GM23248 (cell line): ENCODE results near the gene HNRNPA0. TPM values are rescaled to one million over a fixed set of nuclear protein-coding genes. Genes with fewer than 3 reads are reported as not detected.
A peak's percentile ranks its signal among the peaks of the same experiment; 100 is the strongest.

ENCODE experiments used
- DNase-seq: peaks from one replicate; pipeline ENCODE4 v3.0.0-alpha.2; 2015
- H2AFZ ChIP-seq: fragments of 200-600 bp; sonication (generic); 2 replicates; pipeline ENCODE4 v1.6.1; 2016; ENCODE audit warnings: antibody characterized with exemption
- H3F3A ChIP-seq: fragments of 200-600 bp; sonication (generic); 2 replicates; pipeline ENCODE4 v1.6.1; 2016; ENCODE audit warnings: mild to moderate bottlenecking, antibody characterized with exemption, mixed run types; ENCODE audit not compliant: insufficient read depth
- H3K27ac ChIP-seq: fragments of 200-600 bp; sonication (generic); 2 replicates; pipeline ENCODE4 v1.5.1; 2016; ENCODE audit warnings: mild to moderate bottlenecking
- H3K27me3 ChIP-seq: fragments of 200-600 bp; sonication (generic); replicated peaks from 2 replicates; pipeline ENCODE4 v1.6.1; 2016; ENCODE audit warnings: mild to moderate bottlenecking; ENCODE audit not compliant: insufficient read depth
- H3K36me3 ChIP-seq: fragments of 200-600 bp; sonication (generic); 2 replicates; pipeline ENCODE4 v1.6.1; 2016; ENCODE audit warnings: low read depth, mild to moderate bottlenecking
- H3K4me1 ChIP-seq: fragments of 200-600 bp; sonication (generic); 2 replicates; pipeline ENCODE4 v1.6.1; 2016; ENCODE audit warnings: mild to moderate bottlenecking; ENCODE audit not compliant: insufficient read depth
- H3K4me2 ChIP-seq: fragments of 200-600 bp; sonication (generic); one replicate; pipeline ENCODE4 v1.6.1; 2016; ENCODE audit warnings: mild to moderate bottlenecking; ENCODE audit not compliant: unreplicated experiment
- H3K4me3 ChIP-seq: fragments of 200-600 bp; sonication (generic); 2 replicates; pipeline ENCODE4 v1.5.1; 2016; ENCODE audit warnings: mild to moderate bottlenecking
- H3K79me2 ChIP-seq: fragments of 200-600 bp; sonication (generic); 2 replicates; pipeline ENCODE4 v1.6.1; 2016; ENCODE audit warnings: mild to moderate bottlenecking; ENCODE audit not compliant: insufficient read depth
- H3K9ac ChIP-seq: fragments of 200-600 bp; sonication (generic); 2 replicates; pipeline ENCODE4 v1.6.1; 2016; ENCODE audit warnings: mild to moderate bottlenecking
- H3K9me2 ChIP-seq: fragments of 200-600 bp; sonication (generic); 2 replicates; pipeline ENCODE4 v1.6.1; 2016; ENCODE audit warnings: mixed run types, mild to moderate bottlenecking, moderate library complexity; ENCODE audit not compliant: insufficient read depth
- H3K9me3 ChIP-seq: fragments of 200-600 bp; sonication (generic); one replicate; pipeline ENCODE4 v1.6.1; 2017; ENCODE audit warnings: low read depth
- H4K20me1 ChIP-seq: fragments of 200-600 bp; sonication (generic); 2 replicates; pipeline ENCODE4 v1.6.0; 2016; ENCODE audit not compliant: insufficient read depth
- EZH2 ChIP-seq: fragments of 200-600 bp; sonication (generic); IDR thresholded peaks from 2 replicates; pipeline ENCODE4 v1.6.1; 2018; ENCODE audit warnings: antibody characterized with exemption, mild to moderate bottlenecking; ENCODE audit not compliant: insufficient read depth, poor library complexity, severe bottlenecking
- EZH2phosphoT487 ChIP-seq: fragments of 200-600 bp; sonication (generic); IDR thresholded peaks from 2 replicates; pipeline ENCODE4 v1.6.1; 2018; ENCODE audit warnings: antibody characterized with exemption, moderate library complexity, mild to moderate bottlenecking, low read depth; ENCODE audit not compliant: insufficient read depth
- WGBS, 2 experiments: methylation state at CpG; one replicate each; pipeline ENCODE4 v1.1.6; 2015 to 2017; ENCODE audit warnings: low lambda C conversion rate in 2 of 2, low coverage in 1 of 2; ENCODE audit errors: missing lambda C conversion rate in 2 of 2; 5-methylcytosine and 5-hydroxymethylcytosine counted together
- in situ Hi-C: fragments of 300-500 bp; cut with MboI; formaldehyde crosslinking; loops from 2 replicates; pipeline ENCODE4 v1.15.0; 2020
- polyA plus RNA-seq: library from polyadenylated mRNA; unstranded; fragments of >200 nt; fragmentation: Nextera tagmentation; extraction: Ambion mirVana; gene quantifications from 2 replicates; pipeline ENCODE4 v1.2.1, GENCODE V29; 2016
- total RNA-seq: library from RNA; depleted of rRNA; stranded (reverse); fragments of >200 nt; shearing (Covaris generic); gene quantifications from 2 replicates; pipeline ENCODE4 v1.2.3, GENCODE V29; 2014

Gene HNRNPA0
- total and polyA plus RNA-seq, 2 experiments from 2014 or later: 5.2 to 12.2 TPM

- no peaks in the 10 kb centered on the region for H3K27me3 ChIP-seq
- DNase-seq: no peak
- no peaks in the 10 kb centered on the region for H3K4me1 ChIP-seq
- WGBS, 2 experiments: 88 to 92% methylated on average over 3 of the region's 3 CpGs
- no peak for TF ChIP-seq EZH2phosphoT487
- no peak for TF ChIP-seq EZH2
- no peaks in the 10 kb centered on the region for H3K36me3 ChIP-seq
- no peaks in the 10 kb centered on the region for H4K20me1 ChIP-seq
- no peaks in the 10 kb centered on the region for H3K9me2 ChIP-seq
- in situ Hi-C loops: no loop called here
- H3K4me3 ChIP-seq: no peak overlapping the region
- H3K9ac ChIP-seq: no peak overlapping the region
- no peaks in the 10 kb centered on the region for H3K79me2 ChIP-seq
- no peak overlapping the region for H2AFZ ChIP-seq
- H3K9me3 ChIP-seq: no peaks in the 10 kb centered on the region
- H3K27ac ChIP-seq: no peak overlapping the region
- H3F3A ChIP-seq: no peaks in the 10 kb centered on the region
- no peak overlapping the region for H3K4me2 ChIP-seq
These were observed 37.8 kb downstream of the HNRNPA0 start for GRCh38 chr5:137716337-137716736.

GRCh38 chr5:137715456-137715855 lies 38.7 kb downstream of the HNRNPA0 start:
- no peaks in the 10 kb centered on the region for H3K4me1 ChIP-seq
- TF ChIP-seq EZH2phosphoT487 (no peak), EZH2 (no peak)
- no peak for DNase-seq
- H3K9me3 ChIP-seq: no peaks in the 10 kb centered on the region
- H4K20me1 ChIP-seq: no peaks in the 10 kb centered on the region
- in situ Hi-C loops: no loop called here
- H3K9ac ChIP-seq: no peak overlapping the region
- no peak overlapping the region for H3K27ac ChIP-seq
- H3K4me2 ChIP-seq: no peak overlapping the region
- H2AFZ ChIP-seq: no peak overlapping the region
- no peaks in the 10 kb centered on the region for H3F3A ChIP-seq
- 82 to 93% methylated on average over 1 of the region's 1 CpG for WGBS, 2 experiments
- H3K27me3 ChIP-seq: no peaks in the 10 kb centered on the region
- no peaks in the 10 kb centered on the region for H3K79me2 ChIP-seq
- no peaks in the 10 kb centered on the region for H3K9me2 ChIP-seq
- H3K4me3 ChIP-seq: no peak overlapping the region
- H3K36me3 ChIP-seq: no peaks in the 10 kb centered on the region

GRCh38 chr5:137714946-137715345 lies 39.2 kb downstream of the HNRNPA0 start:
- Histone ChIP-seq H3F3A (no peaks in the 10 kb centered on the region), H3K9me2 (no peaks in the 10 kb centered on the region), H3K9ac (no peak overlapping the region), H3K9me3 (no peaks in the 10 kb centered on the region), H3K27ac (no peak overlapping the region), H2AFZ (no peak overlapping the region), H3K27me3 (no peaks in the 10 kb centered on the region), H3K79me2 (no peaks in the 10 kb centered on the region), H3K36me3 (no peaks in the 10 kb centered on the region), H3K4me1 (no peaks in the 10 kb centered on the region), H4K20me1 (no peaks in the 10 kb centered on the region), H3K4me3 (no peak overlapping the region), H3K4me2 (no peak overlapping the region)
- in situ Hi-C loops: no loop called here
- peak; percentile 22 for DNase-seq
- TF ChIP-seq EZH2 (no peak), EZH2phosphoT487 (no peak)

GRCh38 chr5:137714494-137714893 lies 39.7 kb downstream of the HNRNPA0 start:
- no peak for TF ChIP-seq EZH2
- TF ChIP-seq EZH2phosphoT487: no peak
- Histone ChIP-seq H4K20me1 (no peaks in the 10 kb centered on the region), H3K27me3 (no peaks in the 10 kb centered on the region), H3K27ac (no peak overlapping the region), H3K4me2 (no peak overlapping the region), H3K4me1 (no peaks in the 10 kb centered on the region), H3F3A (no peaks in the 10 kb centered on the region), H3K9me3 (no peaks in the 10 kb centered on the region), H3K36me3 (no peaks in the 10 kb centered on the region), H2AFZ (no peak overlapping the region), H3K79me2 (no peaks in the 10 kb centered on the region), H3K4me3 (no peak overlapping the region), H3K9me2 (no peaks in the 10 kb centered on the region), H3K9ac (no peak overlapping the region)
- 49 to 52% methylated on average over 2 of the region's 2 CpGs for WGBS, 2 experiments
- DNase-seq: no peak
- in situ Hi-C loops: no loop called here

- no peak overlapping the region for H3K27ac ChIP-seq
- no peak overlapping the region for H2AFZ ChIP-seq
- H3K4me3 ChIP-seq: no peak overlapping the region
- H3K9ac ChIP-seq: no peak overlapping the region
- DNase-seq: no peak
- H3K4me2 ChIP-seq: no peak overlapping the region
- no peaks in the 10 kb centered on the region for H4K20me1 ChIP-seq
- H3K9me3 ChIP-seq: no peaks in the 10 kb centered on the region
- in situ Hi-C loops: no loop called here
- no peaks in the 10 kb centered on the region for H3F3A ChIP-seq
- 27 to 28% methylated on average over 2 of the region's 2 CpGs for WGBS, 2 experiments
- TF ChIP-seq EZH2phosphoT487 (no peak), EZH2 (no peak)
- H3K4me1 ChIP-seq: peaks cover under 1% of the 10 kb centered on the region; the same call in 1 of the 2 replicates
- H3K9me2 ChIP-seq: no peaks in the 10 kb centered on the region
- H3K27me3 ChIP-seq: no peaks in the 10 kb centered on the region
- H3K79me2 ChIP-seq: no peaks in the 10 kb centered on the region
- no peaks in the 10 kb centered on the region for H3K36me3 ChIP-seq
These were observed 42.0 kb downstream of the HNRNPA0 start for GRCh38 chr5:137712139-137712667.
